NK-92 (cell line): Measurements from ENCODE around the gene MAST2.
"Not testable (repeated sequence)": the region's sequence is repeated elsewhere in the genome, so short reads cannot be mapped to it uniquely, and the experiment has no call there.

Source experiments
- DNase-seq: peaks from one replicate; lab custom pipeline; 2025; ENCODE audit not compliant: unreplicated experiment; lab: John Stamatoyannopoulos, UW

Gene MAST2

GRCh38 chr1:45803299-45803780 is at the start of gene MAST2:
TSS of gene MAST2 (plus strand) at chr1:45803612. CDS start at chr1:45803896, 284 bp downstream.
- no peak for DNase-seq

- DNase-seq: no peak
Observed at GRCh38 chr1:45755697-45756096, 47.7 kb upstream of the MAST2 start.

- DNase-seq: no peak
Observed at GRCh38 chr1:45762291-45762690, 41.1 kb upstream of the MAST2 start.

- DNase-seq: no peak
Observed at GRCh38 chr1:45765999-45766792, 37.2 kb upstream of the MAST2 start.

- no peak for DNase-seq
Observed at GRCh38 chr1:45767035-45767434, 36.4 kb upstream of the MAST2 start.

- no peak for DNase-seq
Observed at GRCh38 chr1:45769261-45769932, 34.0 kb upstream of the MAST2 start.

- no peak for DNase-seq
Observed at GRCh38 chr1:45772971-45773370, 30.4 kb upstream of the MAST2 start.

- no peak for DNase-seq
Observed at GRCh38 chr1:45775794-45776193, 27.6 kb upstream of the MAST2 start.

GRCh38 chr1:45785583-45785982 is 17.8 kb upstream of the MAST2 start:
- no peak for DNase-seq

- no peak for DNase-seq
Observed at GRCh38 chr1:45787905-45788304, 15.5 kb upstream of the MAST2 start.

GRCh38 chr1:45789601-45790000 is 13.8 kb upstream of the MAST2 start:
- no peak for DNase-seq

GRCh38 chr1:45792744-45793143 is 10.7 kb upstream of the MAST2 start:
- no peak for DNase-seq

GRCh38 chr1:45793942-45794604 is 9.3 kb upstream of the MAST2 start:
- DNase-seq: no peak

GRCh38 chr1:45796381-45796780 is 7.0 kb upstream of the MAST2 start:
- DNase-seq: no peak

- DNase-seq: no peak
Observed at GRCh38 chr1:45796946-45797345, 6.5 kb upstream of the MAST2 start.

- DNase-seq: no peak
Observed at GRCh38 chr1:45800899-45801298, 2.5 kb upstream of the MAST2 start.

GRCh38 chr1:45802343-45803298 is 791 bp upstream of the MAST2 start:
- DNase-seq: no peak

- DNase-seq: not testable (repeated sequence)
Observed at GRCh38 chr1:45803781-45804668, 613 bp downstream of the MAST2 start.

GRCh38 chr1:45804669-45804969 is 1.2 kb downstream of the MAST2 start:
- DNase-seq: no peak

- no peak for DNase-seq
Observed at GRCh38 chr1:45806129-45806528, 2.7 kb downstream of the MAST2 start.
